NCI-H1930 (cell line): ENCODE data around the gene DNAH7.

Experiments used
- DNase-seq, 2 experiments: peaks; one replicate each; lab custom pipeline; 2025; lab: John Stamatoyannopoulos, UW

The DNAH7 gene

GRCh38 chr2:195808189-195808588 lies 260.4 kb downstream of the DNAH7 start:
- no peak for DNase-seq

DNA sequence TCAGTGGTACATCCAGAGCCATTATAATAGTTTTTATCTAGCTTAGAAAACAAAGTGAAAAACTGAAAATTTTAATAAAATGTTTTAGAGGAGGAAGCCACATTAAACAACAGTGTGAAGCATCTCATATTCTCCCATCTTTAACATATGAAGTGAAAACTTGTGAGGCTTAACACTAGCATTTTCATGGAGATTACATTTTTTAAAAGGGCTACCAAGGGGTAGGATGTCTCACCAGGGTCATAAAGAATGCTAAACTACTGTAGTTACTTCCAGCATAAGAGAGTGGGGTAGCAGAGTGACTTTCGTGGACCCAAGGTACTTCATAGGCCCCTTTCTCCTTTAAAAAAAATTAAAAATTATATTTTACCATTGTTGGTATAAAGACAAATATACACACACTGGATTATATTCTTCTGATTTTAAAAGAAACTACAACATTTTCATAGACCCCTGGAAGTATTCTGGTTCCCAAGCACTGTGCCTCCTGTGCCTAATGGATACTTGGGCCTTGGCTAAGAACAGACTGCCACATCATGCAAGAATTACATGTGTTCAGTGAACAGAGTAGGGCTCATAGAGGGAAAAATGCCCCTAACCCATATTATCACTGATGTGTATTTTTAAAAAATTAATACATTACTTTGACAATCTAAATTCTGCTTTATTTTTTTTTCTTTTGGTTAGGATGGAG lies 263.2 kb downstream of the DNAH7 start:
- DNase-seq: no peak

DNA sequence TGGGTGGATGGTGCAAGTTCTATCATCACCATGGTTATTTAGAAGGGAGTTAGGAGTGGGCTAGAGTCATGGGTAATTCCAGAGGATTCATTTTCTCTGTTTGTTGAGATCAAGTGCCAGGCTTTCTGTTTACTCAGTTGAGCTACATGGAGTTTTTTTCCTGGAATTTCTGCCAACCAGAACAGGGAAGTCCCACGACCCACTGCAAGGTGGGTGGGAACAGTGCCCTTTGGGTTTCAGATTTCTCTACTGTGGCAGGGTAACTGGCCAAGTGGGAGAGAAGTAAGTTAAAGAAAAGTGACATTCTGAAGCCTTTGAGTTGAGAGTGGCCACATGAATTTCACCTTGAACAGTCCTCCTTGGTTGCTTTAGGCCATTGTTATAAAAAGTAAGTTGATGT lies 272.8 kb downstream of the DNAH7 start:
- no peak for DNase-seq

DNA sequence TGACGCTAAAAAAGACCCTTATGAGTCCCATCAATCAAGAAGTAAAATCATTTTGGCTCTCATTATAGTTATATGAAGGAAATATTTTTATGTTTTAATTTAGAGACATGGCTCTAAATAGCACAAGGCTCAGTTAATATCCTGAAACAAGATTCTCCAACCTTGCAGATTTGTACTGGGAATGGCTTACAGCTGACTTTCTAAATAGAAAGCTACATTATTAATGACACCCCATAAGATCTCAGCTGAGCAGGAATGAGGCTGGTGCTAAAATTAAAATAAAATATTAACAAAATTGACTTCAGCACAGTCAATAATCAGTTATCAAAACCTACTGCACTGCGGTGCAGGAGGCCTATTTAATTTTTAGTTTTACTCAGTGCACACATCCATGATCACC lies 274.8 kb downstream of the DNAH7 start:
- no peak for DNase-seq

GRCh38 chr2:195782156-195782555 lies 286.5 kb downstream of the DNAH7 start:
- DNase-seq: no peak

- DNase-seq: no peak
Measured at GRCh38 chr2:195779491-195779890, 289.1 kb downstream of the DNAH7 start.

GRCh38 chr2:195769975-195770374 lies 298.7 kb downstream of the DNAH7 start:
- DNase-seq: no peak

- no peak for DNase-seq
Measured at GRCh38 chr2:195768431-195768830, 300.2 kb downstream of the DNAH7 start.

DNA sequence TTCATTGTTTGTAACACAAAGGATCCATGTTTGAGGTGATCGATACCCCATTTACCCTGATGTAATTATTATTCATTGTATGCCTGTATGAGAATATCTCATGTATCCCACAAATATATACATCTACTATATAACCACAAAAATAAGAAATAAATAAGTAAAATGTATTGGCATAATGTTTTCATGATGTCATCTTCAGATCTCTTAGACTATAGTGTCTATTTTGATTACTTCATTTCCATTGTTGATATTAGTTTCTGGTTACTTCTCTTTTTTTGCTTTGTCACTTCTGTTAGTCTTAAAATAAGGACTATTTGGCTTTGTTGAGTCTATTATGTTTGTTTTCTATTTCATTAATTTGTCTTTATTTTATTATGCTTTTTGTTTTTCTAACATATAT lies 301.9 kb downstream of the DNAH7 start:
- no peak for DNase-seq

DNA sequence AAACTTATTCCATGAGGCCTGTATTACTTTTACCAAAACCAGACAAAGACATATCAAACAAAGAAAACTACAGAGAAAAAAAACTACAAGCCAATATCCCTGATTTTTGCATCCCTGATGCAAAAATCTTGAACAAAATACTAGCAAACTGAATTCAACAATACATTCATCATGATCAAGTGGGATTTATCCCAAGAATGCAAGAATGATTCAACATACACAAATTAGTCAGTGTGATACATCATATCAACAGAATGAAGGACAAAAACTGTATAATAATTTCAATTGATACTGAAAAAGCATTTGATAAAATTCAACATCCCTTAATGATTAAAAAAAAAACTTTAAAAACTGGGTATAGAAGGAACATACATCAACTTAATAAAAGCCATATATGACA lies 304.8 kb downstream of the DNAH7 start:
- DNase-seq: no peak

DNA sequence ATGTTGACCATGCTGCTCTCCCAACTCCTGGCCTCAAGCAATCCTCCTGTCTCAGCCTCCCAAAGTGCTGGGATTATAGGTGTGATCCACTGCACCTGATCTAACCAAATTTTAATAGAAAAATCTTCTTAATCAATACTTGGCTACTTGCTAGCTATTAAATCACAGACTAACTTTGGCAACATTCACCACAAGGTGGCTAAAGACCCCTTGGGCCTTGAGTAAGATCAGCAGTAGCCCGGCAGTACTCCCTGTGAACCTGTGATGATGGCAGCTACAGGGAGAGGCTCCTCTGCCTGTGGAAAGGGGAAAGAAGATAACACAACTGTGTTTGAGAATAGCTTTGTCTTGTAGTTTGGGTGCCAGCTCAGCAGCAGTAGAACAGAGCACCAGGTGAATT lies 308.8 kb downstream of the DNAH7 start:
- DNase-seq: no peak

DNA sequence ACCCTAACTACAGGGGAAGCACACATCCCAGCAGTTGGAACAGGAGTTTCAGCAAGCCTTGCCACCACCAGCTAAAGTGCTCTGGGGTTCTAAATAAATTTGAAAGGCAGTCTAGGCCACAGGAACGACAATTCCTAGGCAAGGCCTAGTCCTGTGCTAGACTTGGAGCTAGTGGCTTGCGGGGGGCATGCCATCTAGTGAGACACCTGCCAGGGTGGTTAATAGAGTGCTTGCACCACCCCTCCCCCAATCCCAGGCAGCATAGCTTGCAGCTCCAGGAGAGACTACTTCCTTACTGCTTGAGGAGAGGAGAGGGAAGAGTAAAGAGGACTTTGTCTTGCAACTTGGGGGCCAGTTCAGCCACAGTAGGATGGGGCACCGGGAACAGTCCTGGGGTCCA lies 309.8 kb downstream of the DNAH7 start:
- DNase-seq: no peak

DNA sequence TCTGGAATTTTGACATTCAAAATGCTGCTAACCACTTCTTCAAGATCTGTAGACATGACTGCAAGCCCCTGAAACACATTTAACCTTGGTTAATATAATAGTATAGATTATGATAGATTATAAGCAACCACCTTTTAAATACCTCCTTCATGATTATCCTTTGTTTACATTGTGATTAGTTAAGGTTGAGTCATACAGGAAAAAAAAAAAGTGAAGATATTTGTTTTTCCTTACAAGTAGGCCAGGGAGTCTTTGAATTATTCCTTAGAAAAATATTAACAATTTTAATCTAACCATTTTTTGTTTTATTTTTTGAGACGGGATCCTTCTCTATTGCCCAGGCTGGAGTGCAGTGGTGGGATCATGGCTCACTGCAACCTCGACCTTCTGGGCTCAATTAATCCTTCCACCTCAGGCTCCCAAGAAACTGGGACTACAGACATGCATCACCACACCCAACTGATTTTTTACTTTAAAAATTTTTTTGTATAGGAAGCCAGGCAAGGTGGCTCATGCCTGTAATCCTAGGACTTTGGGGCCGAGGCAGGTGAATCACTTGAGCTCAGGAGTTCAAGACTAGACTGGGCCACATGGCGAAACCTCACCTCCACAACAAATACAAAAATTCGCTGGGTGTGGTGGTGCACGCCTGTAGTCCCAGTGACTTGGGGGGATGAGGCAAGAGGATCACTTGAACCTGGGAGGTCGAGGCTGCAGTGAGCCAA lies 312.3 kb downstream of the DNAH7 start:
- DNase-seq: no peak

GRCh38 chr2:195741191-195741590 lies 327.4 kb downstream of the DNAH7 start:
- DNase-seq: no peak

GRCh38 chr2:195737511-195738325 lies 330.9 kb downstream of the DNAH7 start:
- DNase-seq: no peak

DNA sequence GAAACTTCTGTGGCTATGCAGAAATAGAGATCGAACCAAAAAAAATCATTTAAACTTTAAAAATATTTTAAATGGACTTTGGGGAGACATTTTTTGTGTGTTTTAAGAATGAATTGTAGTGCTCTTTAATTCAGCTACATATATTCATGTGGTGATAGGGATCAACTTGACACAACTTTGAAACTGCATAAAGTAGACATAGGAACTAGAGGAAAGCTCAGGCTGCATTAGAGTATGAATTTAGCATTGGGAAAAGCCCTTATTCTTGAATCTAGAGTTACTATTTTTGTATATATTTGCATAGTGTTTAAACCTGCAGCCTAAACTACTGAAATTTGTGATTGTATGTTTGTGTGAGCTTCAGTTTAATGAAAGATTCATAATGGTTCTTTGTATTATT lies 333.3 kb downstream of the DNAH7 start:
- DNase-seq: no peak

DNA sequence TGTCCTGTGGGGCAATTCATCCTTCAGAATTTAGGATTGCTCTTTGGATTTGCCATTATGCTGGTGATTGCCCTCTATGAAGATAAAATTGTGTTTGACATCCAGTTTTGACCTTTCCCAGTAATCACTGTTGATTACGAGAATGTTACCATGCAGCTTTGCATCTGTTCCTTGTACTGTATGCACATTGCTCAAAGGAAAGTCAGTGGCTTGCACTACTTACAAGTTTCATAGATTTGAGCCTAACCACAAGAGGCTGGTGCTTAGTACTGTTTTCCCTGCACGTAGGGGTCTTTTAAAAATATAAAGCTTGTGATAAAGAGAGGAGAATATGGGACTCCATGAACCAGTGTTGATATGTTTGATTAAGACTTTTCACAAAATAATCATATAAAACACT lies 333.7 kb downstream of the DNAH7 start:
- DNase-seq: no peak

- no peak for DNase-seq
Measured at GRCh38 chr2:195734395-195734794, 334.2 kb downstream of the DNAH7 start.

DNA sequence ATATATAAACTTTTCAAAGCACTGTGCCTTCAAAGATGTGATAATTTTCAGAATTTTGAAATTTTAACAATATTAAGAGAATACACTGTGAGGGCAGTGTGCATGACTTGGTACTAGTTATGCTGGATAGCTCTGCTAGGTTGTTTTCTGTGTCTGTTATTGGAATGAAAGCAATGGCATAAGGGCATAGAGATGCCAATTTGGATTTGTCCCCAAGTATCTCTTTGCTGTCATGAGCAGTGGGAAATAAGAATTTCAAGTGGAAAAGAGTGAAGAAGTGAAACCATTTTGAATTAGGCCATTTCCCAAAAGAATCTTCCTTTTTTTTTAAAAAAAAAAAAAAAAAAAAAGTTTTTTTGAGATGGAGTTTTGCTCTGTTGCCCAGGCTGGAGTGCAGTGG lies 334.8 kb downstream of the DNAH7 start:
- DNase-seq: no peak

DNA sequence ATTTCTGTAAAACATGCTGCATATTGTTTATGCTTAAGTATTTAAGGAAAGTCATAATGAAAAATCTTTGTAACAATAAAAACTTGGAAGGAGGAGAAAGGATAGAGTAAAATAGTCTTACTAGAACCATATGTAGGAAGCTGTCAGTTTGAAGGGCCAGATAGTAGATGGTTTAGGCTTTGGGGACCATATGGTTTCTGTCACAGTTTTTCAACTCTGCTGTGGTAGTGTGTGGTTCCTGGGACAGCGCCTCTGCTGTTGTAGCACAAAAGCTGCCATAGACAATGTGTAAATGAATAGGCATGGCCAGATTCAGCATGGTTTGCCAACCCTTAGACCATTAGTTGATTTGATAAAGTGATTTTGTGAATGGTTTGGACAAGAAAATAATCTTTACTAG lies 336.1 kb downstream of the DNAH7 start:
- no peak for DNase-seq

DNA sequence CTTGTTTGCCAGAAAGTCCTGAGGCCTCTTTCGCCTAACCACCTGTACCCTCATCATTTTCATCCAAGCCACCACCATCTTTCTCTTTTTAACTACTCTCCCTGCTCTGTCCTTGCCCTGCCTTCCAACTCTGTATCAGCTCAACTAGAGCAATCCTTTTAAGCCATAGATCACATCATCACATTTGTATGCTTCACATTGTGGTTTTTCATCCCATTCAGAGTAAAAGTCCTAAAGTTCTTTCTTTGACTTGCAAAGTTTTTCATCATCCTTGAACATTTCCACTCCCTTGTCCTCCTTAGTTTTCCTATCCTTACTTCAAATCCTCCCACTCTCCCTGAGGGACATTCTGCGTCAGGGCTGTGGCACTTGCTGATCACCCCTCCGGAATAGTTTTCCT lies 337.7 kb downstream of the DNAH7 start:
- DNase-seq: no peak

DNA sequence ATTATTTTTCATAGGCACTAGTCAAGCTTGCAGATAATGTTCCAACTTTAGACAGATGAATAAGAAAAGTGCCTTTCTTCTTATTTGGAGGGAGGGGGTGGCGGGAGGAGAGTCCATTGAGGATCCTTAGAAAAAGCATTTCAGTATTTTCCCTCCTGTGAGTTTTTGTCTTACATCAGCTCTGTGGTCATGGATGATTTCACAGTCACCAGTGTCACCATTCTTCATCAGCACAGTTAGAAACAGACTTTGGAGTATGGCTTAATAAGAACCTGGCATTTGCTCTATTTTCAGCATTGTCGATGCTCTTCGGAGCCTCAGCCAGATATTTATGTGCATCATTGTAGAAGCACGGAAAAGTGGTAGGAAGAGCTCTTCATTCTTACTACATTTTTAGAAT lies 341.5 kb downstream of the DNAH7 start:
- DNase-seq: no peak

- DNase-seq: no peak
Measured at GRCh38 chr2:195722075-195722474, 346.6 kb downstream of the DNAH7 start.
